Mesenchymal stem cell (in vitro differentiated cells and primary cell): Measurements from ENCODE around the gene TPBGL.

Experiments used
- DNase-seq: peaks from one replicate; pipeline ENCODE4 v3.0.0-alpha.2; 2013
- H2AFZ ChIP-seq: one replicate; pipeline ENCODE4 v1.6.1; 2013; ENCODE audit warnings: low read depth, mild to moderate bottlenecking, control low read depth, inconsistent platforms, low read length, moderate library complexity
- H2AK5ac ChIP-seq: 2 replicates; pipeline ENCODE4 v1.6.1; 2013; ENCODE audit warnings: low read length, moderate library complexity, mild to moderate bottlenecking, inconsistent platforms; ENCODE audit not compliant: severe bottlenecking
- H2BK120ac ChIP-seq: one replicate; pipeline ENCODE4 v1.6.1; 2013; ENCODE audit warnings: low read depth, mild to moderate bottlenecking, inconsistent platforms, low read length, moderate library complexity
- H2BK12ac ChIP-seq, 2 experiments: one replicate each; pipeline ENCODE4 v1.6.1; 2013; ENCODE audit warnings: inconsistent platforms in 2 of 2, low read length in 2 of 2, mild to moderate bottlenecking in 2 of 2, moderate library complexity in 2 of 2, control low read depth in 1 of 2
- H2BK15ac ChIP-seq: one replicate; pipeline ENCODE4 v1.6.1; 2013; ENCODE audit warnings: mild to moderate bottlenecking, low read depth, inconsistent platforms; ENCODE audit not compliant: poor library complexity, severe bottlenecking
- H2BK5ac ChIP-seq: 2 replicates; pipeline ENCODE4 v1.6.1; 2013; ENCODE audit warnings: low read depth, mild to moderate bottlenecking, low read length, control low read depth, inconsistent platforms; ENCODE audit not compliant: poor library complexity, severe bottlenecking
- H3K14ac ChIP-seq, 2 experiments: one replicate each; pipeline ENCODE4 v1.6.1; 2013; ENCODE audit warnings: inconsistent platforms in 2 of 2, low read length in 2 of 2, control low read depth in 1 of 2, mild to moderate bottlenecking in 1 of 2, moderate library complexity in 1 of 2
- H3K18ac ChIP-seq, 2 experiments: one replicate each; pipeline ENCODE4 v1.6.1; 2013; ENCODE audit warnings: inconsistent platforms in 2 of 2, low read length in 2 of 2, control low read depth in 1 of 2, low read depth in 1 of 2, mild to moderate bottlenecking in 1 of 2
- H3K23ac ChIP-seq, 2 experiments: one replicate each; pipeline ENCODE4 v1.6.1; 2013; ENCODE audit warnings: inconsistent platforms in 2 of 2, low read length in 2 of 2, mild to moderate bottlenecking in 2 of 2, moderate library complexity in 2 of 2, control low read depth in 1 of 2
- H3K27ac ChIP-seq: 2 replicates; pipeline ENCODE4 v1.5.1; 2013; ENCODE audit warnings: mild to moderate bottlenecking, moderate library complexity, low read length, control low read depth, inconsistent platforms; ENCODE audit not compliant: poor library complexity, severe bottlenecking
- H3K27me3 ChIP-seq, 2 experiments: 2 replicates each; pipeline versions ENCODE4 v1.6.1 to v1.7.0; 2013; ENCODE audit warnings: low read length in 2 of 2, mild to moderate bottlenecking in 2 of 2, moderate library complexity in 2 of 2, control low read depth in 1 of 2, inconsistent platforms in 1 of 2; ENCODE audit not compliant: control insufficient read depth in 1 of 2, insufficient read depth in 1 of 2
- H3K36me3 ChIP-seq, 2 experiments: 2 replicates each; pipeline versions ENCODE4 v1.6.1 to v1.7.0; 2013; ENCODE audit warnings: low read length in 2 of 2, control low read depth in 1 of 2, inconsistent platforms in 1 of 2, low read depth in 1 of 2, mild to moderate bottlenecking in 1 of 2; ENCODE audit not compliant: insufficient read depth in 2 of 2, control insufficient read depth in 1 of 2
- H3K4ac ChIP-seq, 2 experiments: one replicate each; pipeline ENCODE4 v1.6.1; 2013; ENCODE audit warnings: inconsistent platforms in 2 of 2, low read length in 2 of 2, mild to moderate bottlenecking in 2 of 2, moderate library complexity in 2 of 2, control low read depth in 1 of 2, low read depth in 1 of 2
- H3K4me1 ChIP-seq: 2 replicates; pipeline ENCODE4 v1.6.1; 2013; ENCODE audit warnings: low read depth, low read length, control low read depth; ENCODE audit not compliant: control insufficient read depth, insufficient read depth
- H3K4me2 ChIP-seq: 2 replicates; pipeline ENCODE4 v1.6.1; 2013; ENCODE audit warnings: low read length, mild to moderate bottlenecking, inconsistent platforms; ENCODE audit not compliant: poor library complexity, severe bottlenecking
- H3K4me3 ChIP-seq, 2 experiments: 2 replicates each; pipeline versions ENCODE4 v1.5.1 to v1.7.0; 2013; ENCODE audit warnings: low read length in 2 of 2, mild to moderate bottlenecking in 2 of 2, control low read depth in 1 of 2, low read depth in 1 of 2; ENCODE audit not compliant: insufficient read depth in 1 of 2
- H3K79me1 ChIP-seq: replicated peaks from 2 replicates; pipeline ENCODE4 v1.6.1; 2013; ENCODE audit warnings: mild to moderate bottlenecking, control low read depth, low read length, inconsistent platforms; ENCODE audit not compliant: poor library complexity, severe bottlenecking
- H3K9ac ChIP-seq: 2 replicates; pipeline ENCODE4 v1.7.0; 2013; ENCODE audit warnings: mild to moderate bottlenecking, low read length, moderate library complexity
- H3K9me3 ChIP-seq: 2 replicates; pipeline ENCODE4 v1.7.0; 2013; ENCODE audit warnings: mild to moderate bottlenecking, low read length; ENCODE audit not compliant: control insufficient read depth
- H4K8ac ChIP-seq: one replicate; pipeline ENCODE4 v1.6.1; 2013; ENCODE audit warnings: inconsistent platforms, mild to moderate bottlenecking, low read length, moderate library complexity
- H4K91ac ChIP-seq: one replicate; pipeline ENCODE4 v1.6.1; 2013; ENCODE audit warnings: mild to moderate bottlenecking, low read length, inconsistent platforms
- WGBS: methylation state at CpG from one replicate; pipeline ENCODE4 v1.1.7; 2013; ENCODE audit warnings: mixed read lengths; 5-methylcytosine and 5-hydroxymethylcytosine counted together

Gene TPBGL

DNA sequence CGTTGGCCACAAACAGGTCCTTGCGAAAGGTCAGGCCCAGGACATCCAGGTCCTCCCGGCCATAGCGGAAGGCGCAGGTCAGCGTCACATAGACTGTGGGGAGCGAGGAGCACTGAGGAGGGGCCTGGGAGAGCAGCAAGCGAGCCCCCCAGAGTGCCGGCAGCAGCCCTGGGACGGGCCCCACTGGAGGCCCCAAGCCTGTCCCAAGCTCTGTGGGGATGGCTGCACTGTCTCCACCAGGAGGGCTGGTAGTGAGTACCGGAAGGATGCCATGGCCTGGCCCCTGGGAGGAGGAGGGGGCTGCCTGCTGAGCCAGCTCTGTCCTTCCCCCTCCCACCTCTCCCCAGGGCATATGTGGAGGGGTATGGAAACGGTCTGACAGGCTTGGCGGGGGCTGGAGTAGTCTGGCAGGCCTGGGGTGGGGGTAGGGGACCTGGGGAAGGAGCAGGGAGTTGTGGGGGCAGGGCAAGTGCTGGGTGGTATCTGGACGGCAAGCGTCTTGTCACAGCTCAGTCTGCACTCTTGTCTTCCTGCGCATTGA lies 42.9 kb downstream of the TPBGL start:
- no peak overlapping the region for H2AFZ ChIP-seq
- H4K91ac ChIP-seq: no peak overlapping the region
- no peak overlapping the region for H2BK5ac ChIP-seq
- H2BK120ac ChIP-seq: no peak overlapping the region
- no peak overlapping the region for H2BK12ac ChIP-seq
- H3K9me3 ChIP-seq: no peaks in the 10 kb centered on the region
- 92% methylated on average over 13 of the region's 16 CpGs for WGBS
- no peak overlapping the region for H3K27ac ChIP-seq
- no peak overlapping the region for H4K8ac ChIP-seq
- H3K23ac ChIP-seq: no peak overlapping the region
- no peak overlapping the region for H3K4ac ChIP-seq
- no peaks in the 10 kb centered on the region for H3K79me1 ChIP-seq
- H3K4me2 ChIP-seq: no peak overlapping the region
- H2BK15ac ChIP-seq: no peak overlapping the region
- no peak overlapping the region for H3K18ac ChIP-seq
- no peak overlapping the region for H2AK5ac ChIP-seq
- no peaks in the 10 kb centered on the region for H3K4me1 ChIP-seq
- no peaks in the 10 kb centered on the region for H3K27me3 ChIP-seq
- no peak overlapping the region for H3K9ac ChIP-seq
- no peak overlapping the region for H3K4me3 ChIP-seq
- H3K36me3 ChIP-seq: peaks cover 59 to 69% of the 10 kb centered on the region in 2 experiments
- no peak for DNase-seq
- no peak overlapping the region for H3K14ac ChIP-seq

GRCh38 chr11:75285776-75286360 lies 45.3 kb downstream of the TPBGL start:
- H3K27ac ChIP-seq: no peak overlapping the region
- H2BK12ac ChIP-seq: no peak overlapping the region
- no peak overlapping the region for H3K23ac ChIP-seq
- no peaks in the 10 kb centered on the region for H3K9me3 ChIP-seq
- no peak overlapping the region for H3K4ac ChIP-seq
- no peak overlapping the region for H3K18ac ChIP-seq
- H3K27me3 ChIP-seq: no peaks in the 10 kb centered on the region
- no peak overlapping the region for H2AK5ac ChIP-seq
- no peak overlapping the region for H3K14ac ChIP-seq
- no peak overlapping the region for H2BK5ac ChIP-seq
- no peak overlapping the region for H4K8ac ChIP-seq
- no peak overlapping the region for H3K4me2 ChIP-seq
- H3K79me1 ChIP-seq: peaks cover 2% of the 10 kb centered on the region
- no peak overlapping the region for H3K4me3 ChIP-seq
- WGBS: 94% methylated on average over 5 of the region's 5 CpGs
- no peak overlapping the region for H2BK120ac ChIP-seq
- H4K91ac ChIP-seq: no peak overlapping the region
- no peak for DNase-seq
- no peak overlapping the region for H3K9ac ChIP-seq
- no peak overlapping the region for H2BK15ac ChIP-seq
- no peaks in the 10 kb centered on the region for H3K4me1 ChIP-seq
- no peak overlapping the region for H2AFZ ChIP-seq
- peaks cover 57 to 68% of the 10 kb centered on the region in 2 experiments for H3K36me3 ChIP-seq

- Histone ChIP-seq H4K91ac (no peak overlapping the region), H2AFZ (no peak overlapping the region), H2AK5ac (no peak overlapping the region), H3K23ac (no peak overlapping the region), H3K14ac (no peak overlapping the region), H3K36me3 (peaks cover 47 to 57% of the 10 kb centered on the region in 2 experiments), H4K8ac (no peak overlapping the region), H3K9ac (peak overlapping the region; percentile 0), H2BK5ac (no peak overlapping the region), H3K79me1 (peaks cover 2% of the 10 kb centered on the region), H3K27me3 (no peaks in the 10 kb centered on the region), H2BK15ac (no peak overlapping the region), H3K4me3 (no peak overlapping the region), H3K4ac (no peak overlapping the region), H3K4me2 (no peak overlapping the region), H3K4me1 (no peaks in the 10 kb centered on the region), H2BK120ac (no peak overlapping the region), H3K9me3 (no peaks in the 10 kb centered on the region), H3K18ac (no peak overlapping the region), H2BK12ac (no peak overlapping the region), H3K27ac (no peak overlapping the region)
- 94% methylated on average over 14 of the region's 14 CpGs for WGBS
- DNase-seq: no peak
These were observed 46.4 kb downstream of the TPBGL start for GRCh38 chr11:75286826-75287465.

- Histone ChIP-seq H3K36me3 (peaks cover 41 to 52% of the 10 kb centered on the region in 2 experiments), H3K9ac (no peak overlapping the region), H3K18ac (no peak overlapping the region), H3K27me3 (no peaks in the 10 kb centered on the region), H3K4me3 (no peak overlapping the region), H3K4ac (no peak overlapping the region), H3K79me1 (peaks cover 4% of the 10 kb centered on the region), H2BK15ac (no peak overlapping the region), H2BK120ac (no peak overlapping the region), H3K14ac (no peak overlapping the region), H2BK12ac (no peak overlapping the region), H3K4me1 (no peaks in the 10 kb centered on the region), H2BK5ac (no peak overlapping the region), H3K23ac (no peak overlapping the region), H2AFZ (no peak overlapping the region), H4K91ac (no peak overlapping the region), H4K8ac (no peak overlapping the region), H3K9me3 (no peaks in the 10 kb centered on the region), H3K27ac (no peak overlapping the region), H3K4me2 (no peak overlapping the region), H2AK5ac (no peak overlapping the region)
- 98% methylated on average over 17 of the region's 17 CpGs for WGBS
- DNase-seq: no peak
These were observed 47.0 kb downstream of the TPBGL start for GRCh38 chr11:75287579-75287978.
